ENCODE measurements around the gene NTM.

Gene NTM

GRCh38 chr11:132024587-132025295, 654.3 kb downstream of the NTM start:
- H3K79me2 ChIP-seq (ENCODE audit: control insufficient read depth, low read length), result no peaks in the 10 kb centered on the region
- H3K27me3 ChIP-seq (ENCODE audit: control insufficient read depth, low read length), result no peaks in the 10 kb centered on the region
- H4K20me1 ChIP-seq (ENCODE audit: control insufficient read depth, insufficient read depth, low read depth, low read length), result no peaks in the 10 kb centered on the region
- no peaks in the 10 kb centered on the region for H3F3A ChIP-seq (ENCODE audit: control insufficient read depth, insufficient read depth)
- no peaks in the 10 kb centered on the region for H3K9me2 ChIP-seq (replicated peaks; ENCODE audit: control insufficient read depth, low read length)
- H3K27ac ChIP-seq (ENCODE audit: low read depth, low read length), result no peak overlapping the region
- H3K4me2 ChIP-seq (ENCODE audit: low read length), result no peak overlapping the region
- no peaks in the 10 kb centered on the region for H3K36me3 ChIP-seq (ENCODE audit: control insufficient read depth, low read length)
- H3K4me1 ChIP-seq (ENCODE audit: control insufficient read depth, low read length), result no peaks in the 10 kb centered on the region
- H3K4me3 ChIP-seq (ENCODE audit: low read length), result no peak overlapping the region
- no peak for TF ChIP-seq EZH2phosphoT487 (IDR thresholded peaks at IDR 0.05; ENCODE audit: borderline replicate concordance, low read length)
- TF ChIP-seq, protein P1, sequence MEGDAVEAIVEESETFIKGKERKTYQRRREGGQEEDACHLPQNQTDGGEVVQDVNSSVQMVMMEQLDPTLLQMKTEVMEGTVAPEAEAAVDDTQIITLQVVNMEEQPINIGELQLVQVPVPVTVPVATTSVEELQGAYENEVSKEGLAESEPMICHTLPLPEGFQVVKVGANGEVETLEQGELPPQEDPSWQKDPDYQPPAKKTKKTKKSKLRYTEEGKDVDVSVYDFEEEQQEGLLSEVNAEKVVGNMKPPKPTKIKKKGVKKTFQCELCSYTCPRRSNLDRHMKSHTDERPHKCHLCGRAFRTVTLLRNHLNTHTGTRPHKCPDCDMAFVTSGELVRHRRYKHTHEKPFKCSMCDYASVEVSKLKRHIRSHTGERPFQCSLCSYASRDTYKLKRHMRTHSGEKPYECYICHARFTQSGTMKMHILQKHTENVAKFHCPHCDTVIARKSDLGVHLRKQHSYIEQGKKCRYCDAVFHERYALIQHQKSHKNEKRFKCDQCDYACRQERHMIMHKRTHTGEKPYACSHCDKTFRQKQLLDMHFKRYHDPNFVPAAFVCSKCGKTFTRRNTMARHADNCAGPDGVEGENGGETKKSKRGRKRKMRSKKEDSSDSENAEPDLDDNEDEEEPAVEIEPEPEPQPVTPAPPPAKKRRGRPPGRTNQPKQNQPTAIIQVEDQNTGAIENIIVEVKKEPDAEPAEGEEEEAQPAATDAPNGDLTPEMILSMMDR (IDR thresholded peaks at IDR 0.05; ENCODE audit: low read depth, low read length, poor library complexity, severe bottlenecking), result no peak
- H3K9me3 ChIP-seq (ENCODE audit: control insufficient read depth, insufficient read depth, low read length), result no peaks in the 10 kb centered on the region

DNA sequence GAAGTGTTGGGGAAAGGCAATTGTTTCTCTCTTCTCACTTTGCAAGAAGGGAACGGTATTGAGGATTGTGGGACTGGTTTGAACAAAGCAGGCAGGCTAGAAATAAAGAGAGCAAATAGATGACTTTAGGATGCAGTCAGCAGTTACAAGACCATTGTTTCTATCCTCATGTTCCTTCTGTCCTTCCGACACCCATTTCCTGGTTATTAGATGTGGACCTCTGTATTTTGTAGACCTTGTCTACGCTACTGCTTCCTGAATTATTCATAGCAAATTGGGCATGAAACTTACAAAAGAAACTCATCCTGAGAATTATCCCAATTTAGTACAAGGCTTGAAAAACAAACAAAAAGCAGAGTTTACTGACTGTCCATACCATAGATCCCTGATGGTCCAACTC, 656.3 kb downstream of the NTM start:
- no peak overlapping the region for H3K27ac ChIP-seq (ENCODE audit: low read depth, low read length)
- H3K4me3 ChIP-seq (ENCODE audit: low read length), result no peak overlapping the region
- no peak overlapping the region for H3K4me2 ChIP-seq (ENCODE audit: low read length)
- H3K79me2 ChIP-seq (ENCODE audit: control insufficient read depth, low read length), result no peaks in the 10 kb centered on the region
- no peaks in the 10 kb centered on the region for H3K27me3 ChIP-seq (ENCODE audit: control insufficient read depth, low read length)
- no peaks in the 10 kb centered on the region for H3K9me2 ChIP-seq (replicated peaks; ENCODE audit: control insufficient read depth, low read length)
- H3K36me3 ChIP-seq (ENCODE audit: control insufficient read depth, low read length), result no peaks in the 10 kb centered on the region
- H3K9me3 ChIP-seq (ENCODE audit: control insufficient read depth, insufficient read depth, low read length), result no peaks in the 10 kb centered on the region
- H4K20me1 ChIP-seq (ENCODE audit: control insufficient read depth, insufficient read depth, low read depth, low read length), result no peaks in the 10 kb centered on the region
- no peaks in the 10 kb centered on the region for H3K4me1 ChIP-seq (ENCODE audit: control insufficient read depth, low read length)
- H3F3A ChIP-seq (ENCODE audit: control insufficient read depth, insufficient read depth), result no peaks in the 10 kb centered on the region
- TF ChIP-seq EZH2phosphoT487 (IDR thresholded peaks at IDR 0.05; ENCODE audit: borderline replicate concordance, low read length), result no peak
- TF ChIP-seq, protein P1 (IDR thresholded peaks at IDR 0.05; ENCODE audit: low read depth, low read length, poor library complexity, severe bottlenecking), result no peak

DNA sequence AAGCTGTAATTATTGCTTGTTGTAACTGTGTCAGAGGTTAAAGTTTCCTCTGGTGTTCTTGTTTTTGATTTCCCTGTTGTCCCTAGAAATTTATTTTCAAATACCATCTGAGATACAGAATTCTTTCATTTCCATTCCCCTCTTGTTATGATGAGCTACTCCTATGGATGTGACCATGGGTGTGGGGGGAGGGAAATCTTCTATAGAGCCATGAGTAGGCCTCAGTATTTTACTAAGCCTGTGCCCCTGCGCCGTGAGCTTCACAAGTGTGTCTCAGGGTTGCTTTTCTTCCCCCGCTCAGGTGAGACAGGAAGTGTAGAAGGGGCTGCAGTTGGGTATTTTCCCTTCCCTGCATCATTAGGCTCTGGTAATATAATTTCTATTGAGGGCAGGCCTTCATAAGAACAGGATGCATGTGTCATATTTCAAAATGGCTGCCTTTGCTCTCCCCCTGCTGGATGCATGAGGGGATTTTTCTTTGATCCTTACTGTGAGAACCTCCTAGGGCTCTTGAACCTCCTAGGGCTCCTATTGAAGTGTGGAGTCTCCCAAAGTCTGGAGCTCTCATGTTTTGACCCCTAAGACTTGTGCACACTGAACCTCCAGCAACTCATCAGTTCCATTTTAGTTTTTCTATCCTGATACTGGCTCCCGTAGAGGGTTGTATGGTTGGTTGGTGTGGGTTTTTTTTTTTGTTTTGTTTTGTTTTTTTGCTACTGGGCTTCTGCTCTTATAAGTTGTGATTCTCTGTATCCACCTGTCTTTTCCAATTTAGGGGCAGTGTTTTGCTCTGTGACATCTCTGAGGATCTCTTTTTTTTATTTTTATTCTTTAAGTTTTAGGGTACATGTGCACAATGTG, 658.2 kb downstream of the NTM start:
- Histone ChIP-seq H3K4me3 (ENCODE audit: low read length) (no peak overlapping the region), H3K4me1 (ENCODE audit: control insufficient read depth, low read length) (no peaks in the 10 kb centered on the region)

More for the DNA sequence above, 658.2 kb downstream of the NTM start:
- H3K27me3 ChIP-seq (ENCODE audit: control insufficient read depth, low read length), result no peaks in the 10 kb centered on the region
- no peak for TF ChIP-seq EZH2phosphoT487 (IDR thresholded peaks at IDR 0.05; ENCODE audit: borderline replicate concordance, low read length)
- TF ChIP-seq, protein P1 (IDR thresholded peaks at IDR 0.05; ENCODE audit: low read depth, low read length, poor library complexity, severe bottlenecking), result peak; percentile 63
- no peaks in the 10 kb centered on the region for H3K79me2 ChIP-seq (ENCODE audit: control insufficient read depth, low read length)
- H3F3A ChIP-seq (ENCODE audit: control insufficient read depth, insufficient read depth), result no peaks in the 10 kb centered on the region
- H3K9me3 ChIP-seq (ENCODE audit: control insufficient read depth, insufficient read depth, low read length), result no peaks in the 10 kb centered on the region
- no peaks in the 10 kb centered on the region for H3K9me2 ChIP-seq (replicated peaks; ENCODE audit: control insufficient read depth, low read length)
- H4K20me1 ChIP-seq (ENCODE audit: control insufficient read depth, insufficient read depth, low read depth, low read length), result no peaks in the 10 kb centered on the region
- H3K27ac ChIP-seq (ENCODE audit: low read depth, low read length), result no peak overlapping the region
- H3K4me2 ChIP-seq (ENCODE audit: low read length), result no peak overlapping the region
- H3K36me3 ChIP-seq (ENCODE audit: control insufficient read depth, low read length), result no peaks in the 10 kb centered on the region
